ENCODE data around the gene USP24.

DNA sequence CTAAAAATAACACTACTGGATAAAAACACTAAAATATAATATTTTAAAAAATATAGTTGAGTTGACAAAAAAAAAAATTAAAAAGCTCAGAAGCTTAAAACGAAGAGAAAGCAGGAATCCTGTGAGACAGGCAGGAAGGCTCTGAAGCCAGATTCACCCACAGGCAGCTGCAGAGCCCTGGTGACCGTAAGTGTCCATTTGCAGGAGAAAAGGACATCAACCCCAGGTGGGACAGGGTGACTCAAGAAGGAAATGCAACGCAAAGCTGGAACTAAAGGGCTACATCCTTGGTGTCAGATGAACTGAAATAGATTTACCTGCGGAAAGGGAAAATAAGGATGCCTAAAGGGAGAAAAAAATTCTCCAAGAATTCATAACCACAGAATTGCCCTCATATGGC, 46.8 kb downstream of the USP24 start:
- TF ChIP-seq POLR2A (IDR thresholded peaks at IDR 0.05; ENCODE audit: low read length), result no peak
- TF ChIP-seq GATA1 (IDR thresholded peaks at IDR 0.05; ENCODE audit: low read depth, low read length), result no peak

Measured in erythroblast (primary cell).